Stimulated activated CD4-positive, alpha-beta T cell treated with anti-CD3 and anti-CD28 coated beads, Interleukin-12 subunit alpha, Interleukin-12 subunit beta, amount 100 ng/mL, for 24 hours (primary cell): Measurements from ENCODE around the gene NPTX2.

Source experiments
- DNase-seq, 2 experiments: peaks; one replicate each; pipeline ENCODE4 v3.0.0-alpha.2; 2020; ENCODE audit warnings: low read depth in 2 of 2

Gene NPTX2

DNA sequence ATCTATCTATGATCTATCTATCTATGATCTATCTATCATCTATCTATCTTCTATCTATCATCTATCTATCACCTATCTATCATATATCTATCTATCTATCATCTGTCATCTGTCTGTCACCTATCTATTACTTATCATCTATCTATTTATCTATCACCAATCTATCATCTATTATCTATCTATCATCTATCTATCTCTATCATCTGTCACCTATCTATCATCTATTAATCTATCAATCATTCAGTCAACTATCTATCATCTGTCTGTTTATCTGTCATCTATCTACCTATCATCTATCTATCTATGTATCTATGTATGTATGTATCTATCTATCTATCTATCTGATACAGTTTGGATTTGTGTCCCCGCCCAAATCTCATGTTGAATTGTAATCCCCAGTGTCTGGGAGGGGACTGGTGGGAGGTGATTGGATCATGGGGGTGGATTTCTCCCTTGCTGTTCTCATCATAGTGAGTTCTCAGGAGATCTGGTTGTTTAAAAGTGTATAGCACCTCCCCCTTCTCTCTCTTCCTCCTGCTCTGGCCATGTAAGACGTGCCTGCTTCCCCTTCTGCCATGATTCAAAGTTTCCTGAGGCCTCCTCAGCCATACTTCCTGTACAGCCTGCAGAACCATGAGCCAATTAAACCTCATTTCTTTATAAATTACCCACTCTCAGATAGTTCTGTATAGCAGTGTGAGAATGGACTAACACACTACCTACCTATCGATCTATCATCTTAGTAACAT lies 37.6 kb downstream of the NPTX2 start:
- no peak for DNase-seq

GRCh38 chr7:98655611-98656010 lies 38.5 kb downstream of the NPTX2 start:
- no peak for DNase-seq

- no peak for DNase-seq
Measured at GRCh38 chr7:98656899-98657298, 39.8 kb downstream of the NPTX2 start.

GRCh38 chr7:98657736-98658135 lies 40.7 kb downstream of the NPTX2 start:
- DNase-seq: no peak

- DNase-seq: no peak
Measured at GRCh38 chr7:98659756-98660155, 42.7 kb downstream of the NPTX2 start.

- no peak for DNase-seq
Measured at GRCh38 chr7:98661607-98662006, 44.5 kb downstream of the NPTX2 start.

DNA sequence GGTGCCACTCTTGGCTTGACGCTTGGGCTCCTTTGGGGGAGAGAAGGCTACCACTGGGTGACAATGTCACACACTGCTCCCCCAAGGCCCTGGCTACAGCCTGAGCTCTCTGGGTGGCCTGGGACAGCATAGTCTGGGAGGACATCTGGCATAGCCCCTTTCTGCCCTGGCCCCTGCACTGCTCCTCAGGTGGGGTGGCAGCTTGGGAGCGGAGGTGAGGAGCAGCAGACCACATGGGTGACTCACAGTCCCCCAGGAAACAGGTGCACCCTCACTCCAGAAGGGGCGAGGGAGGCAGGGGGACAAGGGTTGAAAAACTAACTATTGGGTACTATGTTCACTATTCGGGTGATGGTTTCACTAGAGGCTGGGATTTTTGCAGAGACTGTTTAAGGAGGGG lies 45.2 kb downstream of the NPTX2 start:
- no peak for DNase-seq

DNA sequence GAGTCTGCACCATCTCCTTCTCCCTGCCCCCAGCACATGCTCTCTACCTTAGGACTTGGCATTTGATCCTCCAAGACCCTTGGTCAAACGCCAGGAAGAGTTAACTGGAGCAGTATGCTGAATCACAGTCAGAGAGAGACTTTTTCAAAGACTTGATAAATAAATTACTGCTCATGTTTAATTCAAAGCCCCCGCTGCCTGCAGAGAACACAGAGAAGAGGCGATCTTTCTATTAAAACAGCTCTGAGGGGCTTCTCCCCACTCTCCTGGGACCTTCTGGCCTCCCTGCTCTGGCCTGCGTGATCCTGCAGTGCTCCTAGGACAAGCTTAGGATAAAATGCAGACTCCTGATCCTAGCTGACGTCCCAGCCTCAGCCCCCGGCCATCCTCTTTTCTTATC lies 47.8 kb downstream of the NPTX2 start:
- no peak for DNase-seq

GRCh38 chr7:98668255-98668654 lies 51.2 kb downstream of the NPTX2 start:
- DNase-seq: no peak

DNA sequence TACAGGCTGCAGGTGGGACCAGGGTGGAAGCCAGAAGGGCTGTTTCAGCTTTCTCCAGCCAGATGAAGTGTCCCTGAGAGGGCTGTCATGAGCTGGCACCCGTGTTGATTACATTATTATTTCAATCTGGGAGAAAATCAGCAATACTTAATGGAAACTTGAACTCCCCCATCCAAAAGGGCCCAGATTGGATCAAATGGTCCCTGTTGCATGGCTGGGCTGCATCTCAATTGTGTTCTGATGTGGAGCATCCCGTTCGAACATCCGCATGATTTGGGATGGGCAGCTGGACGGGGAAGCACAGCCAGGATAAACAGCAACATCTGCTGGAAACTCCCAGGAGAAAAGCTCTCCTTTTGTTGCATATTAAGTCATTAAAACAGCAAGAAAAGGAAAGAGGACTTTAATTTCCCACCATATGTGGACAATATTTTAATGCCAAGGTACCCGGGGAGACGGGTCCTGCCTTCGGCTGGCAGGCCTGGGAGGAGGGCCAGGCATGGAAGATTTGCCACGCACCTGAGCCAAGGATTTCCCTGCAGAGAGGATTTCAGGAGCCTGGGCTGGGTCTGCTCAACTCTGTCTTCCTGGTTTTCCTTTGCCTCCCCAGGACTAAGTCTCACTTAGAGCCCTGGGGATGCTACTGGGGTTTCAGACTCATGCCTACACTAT lies 52.4 kb downstream of the NPTX2 start:
- no peak for DNase-seq

- no peak for DNase-seq
Measured at GRCh38 chr7:98670186-98670585, 53.1 kb downstream of the NPTX2 start.

DNA sequence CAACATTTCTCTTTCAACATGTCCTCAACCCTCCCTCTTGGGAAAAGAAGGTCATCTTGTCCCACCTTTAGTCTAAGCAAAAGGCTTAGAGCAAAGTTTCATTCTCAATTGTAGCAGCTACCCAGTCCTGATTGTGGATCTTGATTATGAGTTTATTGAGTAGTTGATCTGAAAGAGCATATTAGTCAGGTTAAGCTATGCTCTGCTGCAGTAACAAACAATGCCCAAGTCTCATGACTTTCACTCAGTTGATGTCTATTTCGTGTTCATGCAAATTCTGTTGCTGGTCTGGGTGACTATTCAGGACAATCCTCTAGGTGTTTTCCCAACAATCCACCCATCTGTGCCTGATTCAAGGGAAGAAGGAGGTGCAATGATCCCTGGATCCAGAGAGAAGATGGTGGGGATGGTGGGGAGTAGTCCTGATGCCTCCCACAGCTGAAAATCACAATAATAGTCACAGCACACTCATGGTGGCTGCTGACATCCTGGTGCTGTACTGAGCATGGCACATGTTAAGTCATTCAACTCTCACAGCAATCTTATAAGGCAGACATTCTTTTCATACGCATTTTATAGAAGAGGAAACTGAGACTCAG lies 54.7 kb downstream of the NPTX2 start:
- no peak for DNase-seq

GRCh38 chr7:98674461-98674860 lies 57.4 kb downstream of the NPTX2 start:
- no peak for DNase-seq

DNA sequence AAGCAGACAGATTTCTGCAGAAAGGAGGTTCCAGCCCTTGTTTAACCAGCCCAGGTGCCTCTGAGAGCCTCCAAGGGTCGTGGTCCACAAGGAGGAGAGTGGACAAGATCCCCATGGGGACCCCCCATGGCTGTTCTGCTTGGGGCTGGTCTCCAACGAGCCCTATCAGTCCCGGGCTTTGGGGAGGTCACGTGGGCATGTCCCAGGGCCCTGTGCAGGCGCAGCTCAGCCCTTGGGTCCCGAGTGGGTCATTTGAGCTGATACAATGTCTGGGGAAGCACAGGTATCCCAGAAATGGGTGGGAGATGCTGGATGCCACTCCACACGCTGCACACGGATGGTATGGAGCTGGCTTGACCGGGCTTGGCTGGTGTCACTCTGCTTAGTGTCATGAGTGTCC lies 57.8 kb downstream of the NPTX2 start:
- no peak for DNase-seq

- DNase-seq: no peak
Measured at GRCh38 chr7:98678215-98678614, 61.1 kb downstream of the NPTX2 start.
